ENCODE results near the gene STXBP1.

- TF ChIP-seq, protein P1, sequence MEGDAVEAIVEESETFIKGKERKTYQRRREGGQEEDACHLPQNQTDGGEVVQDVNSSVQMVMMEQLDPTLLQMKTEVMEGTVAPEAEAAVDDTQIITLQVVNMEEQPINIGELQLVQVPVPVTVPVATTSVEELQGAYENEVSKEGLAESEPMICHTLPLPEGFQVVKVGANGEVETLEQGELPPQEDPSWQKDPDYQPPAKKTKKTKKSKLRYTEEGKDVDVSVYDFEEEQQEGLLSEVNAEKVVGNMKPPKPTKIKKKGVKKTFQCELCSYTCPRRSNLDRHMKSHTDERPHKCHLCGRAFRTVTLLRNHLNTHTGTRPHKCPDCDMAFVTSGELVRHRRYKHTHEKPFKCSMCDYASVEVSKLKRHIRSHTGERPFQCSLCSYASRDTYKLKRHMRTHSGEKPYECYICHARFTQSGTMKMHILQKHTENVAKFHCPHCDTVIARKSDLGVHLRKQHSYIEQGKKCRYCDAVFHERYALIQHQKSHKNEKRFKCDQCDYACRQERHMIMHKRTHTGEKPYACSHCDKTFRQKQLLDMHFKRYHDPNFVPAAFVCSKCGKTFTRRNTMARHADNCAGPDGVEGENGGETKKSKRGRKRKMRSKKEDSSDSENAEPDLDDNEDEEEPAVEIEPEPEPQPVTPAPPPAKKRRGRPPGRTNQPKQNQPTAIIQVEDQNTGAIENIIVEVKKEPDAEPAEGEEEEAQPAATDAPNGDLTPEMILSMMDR (IDR thresholded peaks at IDR 0.05), result no peak
- no peak for TF ChIP-seq POLR2AphosphoS5 (IDR thresholded peaks at IDR 0.05)
Observed at GRCh38 chr9:127720865-127721227, 108.8 kb downstream of the STXBP1 start.
